HCT116 (cell line): ENCODE measurements around the gene CAMK2A.

Experiments
- CEBPB ChIP-seq: IDR thresholded peaks from 2 replicates; pipeline ENCODE4 v1.6.1; 2012; ENCODE audit warnings: low read depth
- CTCF ChIP-seq, 3 experiments: fragments of 200-600 bp in 1 of 3; sonication (generic) in 1 of 3; IDR thresholded peaks in 2 of 3; conservative IDR thresholded peaks in 1 of 3; 2 replicates each; pipeline ENCODE4 v1.5.1; 2012 to 2017; ENCODE audit warnings: low read depth in 2 of 3, low read length in 2 of 3, antibody characterized with exemption in 1 of 3, borderline replicate concordance in 1 of 3, control low read depth in 1 of 3, mild to moderate bottlenecking in 1 of 3, mixed read lengths in 1 of 3, mixed run types in 1 of 3, moderate library complexity in 1 of 3; ENCODE audit not compliant: insufficient read depth in 1 of 3
- EZH2 ChIP-seq: fragments of 200-600 bp; sonication (generic); IDR thresholded peaks from 2 replicates; pipeline ENCODE4 v1.6.1; 2017; ENCODE audit warnings: antibody characterized with exemption, mixed run types
- EZH2phosphoT487 ChIP-seq: fragments of 200-600 bp; IDR thresholded peaks from 2 replicates; pipeline ENCODE4 v1.6.1; 2018; ENCODE audit warnings: antibody characterized with exemption, borderline replicate concordance
- POLR2A ChIP-seq: IDR thresholded peaks from 2 replicates; pipeline ENCODE4 v1.7.0; 2011; ENCODE audit warnings: borderline replicate concordance; ENCODE audit not compliant: insufficient read depth, insufficient read length; ENCODE audit errors: extremely low read depth
- RAD21 ChIP-seq: IDR thresholded peaks from 2 replicates; pipeline ENCODE4 v1.6.1; 2012; ENCODE audit warnings: low read depth, mild to moderate bottlenecking
- SIN3A ChIP-seq: IDR thresholded peaks from 2 replicates; pipeline ENCODE4 v1.6.1; 2012; ENCODE audit warnings: low read depth
- SP1 ChIP-seq: IDR thresholded peaks from 2 replicates; pipeline ENCODE4 v1.6.1; 2012; ENCODE audit warnings: low read depth
- YY1 ChIP-seq: IDR thresholded peaks from 2 replicates; pipeline ENCODE4 v1.6.1; 2011; ENCODE audit warnings: low read length, low read depth, moderate library complexity, mild to moderate bottlenecking; ENCODE audit not compliant: insufficient replicate concordance; ENCODE audit errors: extremely low read depth
- ZBTB33 ChIP-seq: IDR thresholded peaks from 2 replicates; pipeline ENCODE4 v1.6.1; 2011; ENCODE audit warnings: mild to moderate bottlenecking, low read length, moderate library complexity; ENCODE audit not compliant: insufficient replicate concordance; ENCODE audit errors: extremely low read depth

GRCh38 chr5:150238646-150239045 lies 50.9 kb downstream of the CAMK2A start:
- no peak for TF ChIP-seq EZH2phosphoT487
- no peak for TF ChIP-seq YY1
- no peak for TF ChIP-seq CTCF (IDR thresholded peaks at IDR 0.05 in 2 of 3, conservative IDR thresholded peaks at IDR 0.05 in 1 of 3; ENCODE audit: borderline replicate concordance in 1 of 3, insufficient read depth in 1 of 3, low read depth in 2 of 3, low read length in 2 of 3)
- TF ChIP-seq ZBTB33: no peak
- TF ChIP-seq EZH2: no peak
- no peak for TF ChIP-seq SIN3A
- TF ChIP-seq CEBPB: no peak
- TF ChIP-seq POLR2A: no peak
- no peak for TF ChIP-seq RAD21
- TF ChIP-seq SP1: no peak
